GM21529 (cell line): ENCODE measurements around the gene MSS51.
A peak's percentile ranks its signal among the peaks of the same experiment; 100 is the strongest.
"Not testable (repeated sequence)": the region's sequence is repeated elsewhere in the genome, so short reads cannot be mapped to it uniquely, and the experiment has no call there.

Source experiments
- ATAC-seq: cut with Tn5 transposase; IDR thresholded peaks from one replicate; pipeline ENCODE4 v1.9.1; 2021; ENCODE audit not compliant: unreplicated experiment

MSS51 gene

DNA sequence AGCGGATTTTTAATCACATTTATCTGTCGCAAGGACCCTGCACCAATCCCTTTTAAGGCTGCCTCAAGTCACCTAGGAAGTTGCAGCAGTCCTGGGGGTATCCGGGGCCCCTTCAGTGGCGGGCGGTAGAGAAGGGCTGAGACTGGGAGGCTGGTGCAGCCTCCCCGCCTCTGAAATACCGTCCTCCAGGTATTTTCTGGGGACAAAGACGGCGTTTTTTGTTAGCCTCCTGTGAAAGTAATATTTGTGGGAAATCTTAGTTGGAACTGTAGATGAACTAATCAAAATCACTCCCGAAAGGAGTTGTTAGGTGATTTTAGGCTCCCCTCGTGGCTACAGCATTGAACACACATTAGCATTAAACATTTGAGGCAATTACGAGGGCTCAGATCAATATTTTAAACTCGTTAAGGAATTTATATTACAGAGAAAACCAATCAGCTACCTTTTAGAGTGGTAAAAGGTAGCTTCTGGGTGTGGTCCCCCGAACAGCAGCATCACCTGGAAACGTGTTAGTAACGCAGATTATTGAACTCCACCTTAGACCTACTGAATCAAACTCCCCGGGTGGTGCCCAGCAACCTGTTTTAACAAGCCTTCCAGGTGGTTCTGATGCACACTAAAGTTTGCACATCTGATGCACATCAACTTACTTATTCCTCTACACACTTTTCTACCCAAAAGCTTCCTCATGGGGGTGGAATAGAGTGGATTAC is 19.0 kb downstream of the MSS51 start:
- peak; percentile 28 for ATAC-seq

- peak; percentile 87 for ATAC-seq
Measured at GRCh38 chr10:73413528-73414229, 19.7 kb downstream of the MSS51 start, which contains the start of gene ANXA7. Gene ANXA7 (minus strand): TSS chr10:73414058. CDS start chr10:73400856, 13,202 bp downstream.

DNA sequence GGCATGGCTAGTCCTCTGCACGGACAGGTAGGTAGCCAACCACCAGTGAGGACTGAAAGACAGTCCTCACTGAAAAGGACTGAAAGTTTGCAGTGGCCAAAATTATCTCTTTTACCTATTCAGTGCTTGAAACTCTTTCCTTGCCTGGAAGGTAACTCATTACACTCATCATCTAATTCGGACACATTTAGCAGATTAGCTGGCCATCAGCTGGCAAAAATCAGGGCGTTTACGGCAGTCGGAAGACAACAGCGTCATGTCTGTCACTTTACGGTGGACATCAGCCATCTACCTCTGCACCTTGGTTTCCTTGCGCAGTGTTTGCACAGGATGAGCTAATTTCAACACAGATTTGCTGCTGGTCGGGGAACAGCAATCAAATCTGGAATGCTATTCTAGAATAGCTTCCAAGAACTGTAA is 20.2 kb downstream of the MSS51 start:
- ATAC-seq, result peak; percentile 29

- no peak for ATAC-seq
Measured at GRCh38 chr10:73410897-73411296, 22.5 kb downstream of the MSS51 start.

DNA sequence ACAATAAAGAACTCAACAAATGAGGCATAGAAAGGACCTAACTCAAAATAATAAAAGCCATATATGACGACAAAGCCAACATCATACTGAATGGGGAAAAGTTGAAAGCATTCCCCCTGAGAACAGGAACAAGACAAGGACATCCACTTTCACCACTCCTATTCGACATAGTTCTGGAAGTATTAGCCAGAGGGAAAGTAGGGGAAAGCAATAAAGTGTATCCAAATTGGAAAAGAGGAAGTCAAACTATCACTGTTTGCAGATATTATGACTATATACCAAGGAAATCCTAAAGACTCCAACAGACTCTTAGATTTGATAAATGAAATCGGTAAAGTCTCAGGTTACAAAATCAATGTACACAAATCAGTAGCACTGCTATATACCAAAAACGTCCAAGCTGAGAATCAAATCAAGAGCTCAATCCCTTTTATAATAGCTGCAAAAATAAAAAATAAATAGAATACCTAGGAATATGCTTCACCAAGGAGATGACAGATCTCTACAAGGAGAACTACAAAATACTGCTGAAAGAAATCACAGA is 24.3 kb downstream of the MSS51 start:
- ATAC-seq, result no peak

- ATAC-seq, result no peak
Measured at GRCh38 chr10:73408061-73408460, 25.3 kb downstream of the MSS51 start.

DNA sequence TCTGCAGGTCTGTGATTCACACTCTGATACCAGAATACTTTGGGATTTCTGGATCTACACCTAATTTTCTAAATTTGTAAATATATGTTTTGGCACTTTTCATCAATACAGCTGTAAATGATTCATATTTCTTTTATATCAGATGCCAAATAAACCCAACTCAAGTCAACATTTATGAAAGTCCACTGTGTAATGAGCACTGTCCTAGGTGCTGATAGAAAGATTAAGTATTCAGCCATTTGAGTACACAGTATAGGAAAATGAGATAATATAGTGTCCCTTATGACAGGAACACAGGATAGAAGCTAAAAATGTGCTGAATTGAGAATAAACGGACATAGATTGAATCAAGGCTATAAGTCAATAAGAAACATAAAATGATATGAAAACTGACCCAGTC is 25.9 kb downstream of the MSS51 start:
- no peak for ATAC-seq

- ATAC-seq, result no peak
Measured at GRCh38 chr10:73406846-73407245, 26.5 kb downstream of the MSS51 start.

GRCh38 chr10:73405556-73405955 is 27.8 kb downstream of the MSS51 start:
- ATAC-seq, result no peak

DNA sequence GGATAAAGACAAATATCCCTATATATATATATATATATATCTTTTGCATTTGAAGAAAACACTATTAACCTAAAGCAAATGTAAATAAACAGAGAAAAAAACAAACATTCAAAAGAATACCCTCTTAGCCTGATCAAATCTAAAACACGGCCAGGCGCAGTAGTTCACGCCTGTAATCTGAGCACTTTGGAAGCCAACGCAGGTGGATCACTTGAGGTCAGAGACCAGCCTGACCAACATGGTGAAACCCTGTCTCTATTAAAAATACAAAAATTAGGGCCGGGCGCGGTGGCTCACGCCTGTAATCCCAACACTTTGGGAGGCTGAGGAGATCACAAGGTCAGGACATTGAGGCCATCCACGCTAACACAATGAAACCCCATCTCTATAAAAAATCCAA is 28.7 kb downstream of the MSS51 start:
- no peak for ATAC-seq

DNA sequence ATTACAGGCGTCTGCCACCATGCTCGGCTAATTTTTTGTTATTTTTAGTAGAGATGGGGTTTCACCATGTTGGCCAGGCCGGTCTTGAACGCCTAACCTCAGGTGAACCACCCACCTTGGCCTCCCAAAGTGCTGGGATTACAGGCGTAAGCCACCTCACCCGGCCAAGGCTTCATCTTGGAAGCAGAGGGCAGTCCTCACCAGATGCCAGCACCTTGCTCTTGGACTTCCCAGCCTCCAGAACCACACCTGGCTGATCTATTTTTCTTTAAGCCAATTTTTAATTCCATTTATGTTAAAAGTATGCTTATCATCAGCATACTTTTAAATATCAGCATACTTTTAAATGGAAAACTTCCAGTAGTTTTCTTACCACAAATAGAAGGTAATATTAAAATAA is 31.7 kb downstream of the MSS51 start:
- ATAC-seq, result no peak

DNA sequence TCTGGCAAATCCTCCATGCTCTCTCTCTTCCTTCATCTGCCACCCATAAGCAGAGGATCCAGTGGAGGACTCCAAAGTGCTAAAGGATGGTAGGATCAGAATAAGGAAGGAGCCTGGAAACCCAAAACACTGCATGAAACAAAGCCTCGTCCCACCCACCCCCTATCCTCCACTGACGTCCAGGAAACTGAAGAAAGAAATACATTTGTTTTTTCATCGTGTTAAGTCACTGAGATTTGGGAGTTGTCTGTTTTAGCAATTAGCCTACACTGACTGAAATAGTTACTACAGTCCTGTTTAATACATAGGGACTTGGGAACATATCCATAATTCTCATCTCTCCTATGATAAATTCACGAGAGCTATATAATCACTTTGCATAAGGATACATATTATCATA is 34.3 kb downstream of the MSS51 start:
- no peak for ATAC-seq

DNA sequence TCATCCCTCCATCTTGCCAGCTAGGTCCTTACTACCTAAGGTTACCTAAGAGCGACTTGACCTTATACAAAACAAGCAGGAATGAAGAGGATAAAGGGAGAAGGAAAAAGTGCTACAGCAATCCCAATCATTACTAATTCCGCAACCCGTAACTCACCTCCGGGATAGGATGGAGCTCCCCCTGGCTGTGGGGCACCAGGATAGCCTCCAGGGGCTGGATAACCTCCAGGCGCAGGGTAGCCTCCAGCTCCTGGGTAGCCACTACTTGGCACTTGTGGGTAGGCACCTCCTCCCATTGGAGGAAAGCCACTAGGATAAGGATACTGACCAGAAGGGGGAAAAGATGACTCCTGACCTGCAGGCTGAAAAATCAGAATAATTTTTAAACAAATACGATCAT is 35.3 kb downstream of the MSS51 start:
- no peak for ATAC-seq

DNA sequence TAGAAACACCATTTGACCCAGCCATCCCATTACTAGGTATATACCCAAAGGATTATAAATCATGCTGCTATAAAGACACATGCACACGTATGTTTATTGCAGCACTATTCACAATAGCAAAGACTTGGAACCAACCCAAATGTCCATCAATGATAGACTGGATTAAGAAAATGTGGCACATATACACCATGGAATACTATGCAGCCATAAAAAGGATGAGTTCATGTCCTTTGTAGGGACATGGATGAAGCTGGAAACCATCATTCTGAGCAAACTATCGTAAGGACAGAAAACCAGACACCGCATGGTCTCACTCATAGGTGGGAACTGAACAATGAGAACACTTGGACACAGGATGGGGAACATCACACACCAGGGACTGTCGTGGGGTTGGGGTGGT is 39.0 kb downstream of the MSS51 start:
- not testable (repeated sequence) for ATAC-seq

GRCh38 chr10:73388228-73388627 is 45.1 kb downstream of the MSS51 start:
- no peak for ATAC-seq

DNA sequence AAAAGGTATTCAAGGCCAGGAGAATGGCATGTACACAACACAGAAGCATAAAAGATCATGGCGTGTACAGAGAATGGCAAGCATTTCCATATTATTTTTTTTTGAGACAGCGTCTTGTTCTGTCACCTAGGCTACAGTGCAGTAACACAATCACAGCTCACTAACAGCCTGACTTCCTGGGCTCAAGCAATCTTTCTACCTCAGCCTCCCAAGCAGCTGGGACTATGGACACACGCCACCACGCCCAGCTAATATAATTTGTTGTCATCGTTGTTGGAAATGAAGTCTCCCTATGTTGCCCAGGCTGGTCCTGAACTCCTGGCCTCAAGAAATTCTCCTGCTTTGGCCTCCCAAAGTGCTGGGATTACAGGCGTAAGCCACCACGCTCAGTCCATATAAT is 46.8 kb downstream of the MSS51 start:
- no peak for ATAC-seq

- ATAC-seq, result peak; percentile 61
Measured at GRCh38 chr10:73379064-73379748, 54.2 kb downstream of the MSS51 start.

DNA sequence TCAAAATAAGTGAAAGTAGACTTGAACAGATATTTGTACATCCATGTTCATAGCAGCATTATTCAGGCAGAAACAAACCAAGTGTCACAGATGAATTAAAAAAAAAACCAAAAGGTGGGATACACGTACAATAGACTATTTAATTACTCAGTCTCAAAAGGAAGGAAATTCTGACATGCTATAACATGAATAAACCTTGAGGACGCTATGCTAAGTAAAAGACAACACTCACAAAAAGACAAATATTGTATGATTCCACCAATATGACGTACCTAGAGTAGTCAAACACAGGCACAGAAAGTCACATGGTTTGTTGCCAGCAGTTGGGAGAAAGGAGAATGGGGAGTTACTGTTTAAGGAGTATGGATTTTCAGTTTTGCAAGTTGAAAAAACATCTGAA is 56.7 kb downstream of the MSS51 start:
- ATAC-seq, result no peak
